Neutrophil (primary cell): ENCODE data around the gene CX3CL1.
"Not testable (repeated sequence)": the region's sequence is repeated elsewhere in the genome, so short reads cannot be mapped to it uniquely, and the experiment has no call there.

Source experiments
- H3K27ac ChIP-seq: fragments of 200-600 bp; sonication (generic); 2 replicates; pipeline ENCODE4 v1.5.1; 2016; ENCODE audit warnings: mild to moderate bottlenecking, moderate library complexity
- H3K27me3 ChIP-seq: fragments of 200-600 bp; sonication (generic); 2 replicates; pipeline ENCODE4 v1.6.0; 2016; ENCODE audit warnings: mild to moderate bottlenecking
- H3K36me3 ChIP-seq: fragments of 200-600 bp; sonication (generic); 2 replicates; pipeline ENCODE4 v1.5.1; 2017
- H3K4me1 ChIP-seq, 2 experiments: fragments of 200-600 bp in 1 of 2; sonication (generic) in 1 of 2; 1 replicate in 1 of 2; 2 replicates in 1 of 2; pipeline versions ENCODE4 v1.5.1 to v1.6.1; 2013 to 2016; ENCODE audit warnings: low read depth in 1 of 2, low read length in 1 of 2, mild to moderate bottlenecking in 1 of 2, moderate library complexity in 1 of 2; ENCODE audit not compliant: control insufficient read depth in 1 of 2, insufficient read depth in 1 of 2
- H3K4me3 ChIP-seq, 2 experiments: fragments of 200-600 bp in 1 of 2; sonication (generic) in 1 of 2; 1 replicate in 1 of 2; 2 replicates in 1 of 2; pipeline ENCODE4 v1.5.1; 2013 to 2016; ENCODE audit warnings: low read depth in 1 of 2, low read length in 1 of 2, mild to moderate bottlenecking in 1 of 2, moderate library complexity in 1 of 2
- H3K9me3 ChIP-seq: fragments of 200-600 bp; sonication (generic); 2 replicates; pipeline ENCODE4 v1.5.1; 2016
- TF ChIP-seq, protein P1 (sequence below): fragments of 200-600 bp; sonication (generic); IDR thresholded peaks from 2 replicates; pipeline ENCODE4 v1.5.1; 2016; ENCODE audit warnings: antibody characterized with exemption

Gene CX3CL1

DNA sequence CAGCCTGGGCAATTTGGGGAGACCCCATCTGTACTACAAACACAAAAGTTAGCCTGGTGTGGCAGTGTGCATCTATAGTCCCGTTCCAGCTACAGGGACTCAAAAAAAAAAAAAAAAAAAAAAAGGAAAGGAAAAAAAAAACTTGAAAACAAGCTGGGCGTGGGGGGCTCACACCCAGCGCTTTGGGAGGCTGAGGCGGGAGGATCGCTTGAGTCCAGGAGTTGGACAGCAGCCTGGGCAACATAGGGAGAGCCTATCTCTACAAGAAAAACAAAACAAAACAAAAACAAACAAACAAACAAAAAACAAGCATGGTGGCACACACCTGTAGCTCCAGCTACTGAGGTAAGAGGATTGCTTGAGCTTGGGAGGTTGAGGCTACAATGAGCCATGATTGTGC lies 19.4 kb downstream of the CX3CL1 start:
- Histone ChIP-seq H3K9me3 (no peaks in the 10 kb centered on the region), H3K27ac (no peak overlapping the region), H3K4me3 (no peak overlapping the region), H3K36me3 (no peaks in the 10 kb centered on the region), H3K4me1 (no peaks in the 10 kb centered on the region), H3K27me3 (peaks cover 20% of the 10 kb centered on the region)
- TF ChIP-seq, protein P1, sequence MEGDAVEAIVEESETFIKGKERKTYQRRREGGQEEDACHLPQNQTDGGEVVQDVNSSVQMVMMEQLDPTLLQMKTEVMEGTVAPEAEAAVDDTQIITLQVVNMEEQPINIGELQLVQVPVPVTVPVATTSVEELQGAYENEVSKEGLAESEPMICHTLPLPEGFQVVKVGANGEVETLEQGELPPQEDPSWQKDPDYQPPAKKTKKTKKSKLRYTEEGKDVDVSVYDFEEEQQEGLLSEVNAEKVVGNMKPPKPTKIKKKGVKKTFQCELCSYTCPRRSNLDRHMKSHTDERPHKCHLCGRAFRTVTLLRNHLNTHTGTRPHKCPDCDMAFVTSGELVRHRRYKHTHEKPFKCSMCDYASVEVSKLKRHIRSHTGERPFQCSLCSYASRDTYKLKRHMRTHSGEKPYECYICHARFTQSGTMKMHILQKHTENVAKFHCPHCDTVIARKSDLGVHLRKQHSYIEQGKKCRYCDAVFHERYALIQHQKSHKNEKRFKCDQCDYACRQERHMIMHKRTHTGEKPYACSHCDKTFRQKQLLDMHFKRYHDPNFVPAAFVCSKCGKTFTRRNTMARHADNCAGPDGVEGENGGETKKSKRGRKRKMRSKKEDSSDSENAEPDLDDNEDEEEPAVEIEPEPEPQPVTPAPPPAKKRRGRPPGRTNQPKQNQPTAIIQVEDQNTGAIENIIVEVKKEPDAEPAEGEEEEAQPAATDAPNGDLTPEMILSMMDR = no peak

DNA sequence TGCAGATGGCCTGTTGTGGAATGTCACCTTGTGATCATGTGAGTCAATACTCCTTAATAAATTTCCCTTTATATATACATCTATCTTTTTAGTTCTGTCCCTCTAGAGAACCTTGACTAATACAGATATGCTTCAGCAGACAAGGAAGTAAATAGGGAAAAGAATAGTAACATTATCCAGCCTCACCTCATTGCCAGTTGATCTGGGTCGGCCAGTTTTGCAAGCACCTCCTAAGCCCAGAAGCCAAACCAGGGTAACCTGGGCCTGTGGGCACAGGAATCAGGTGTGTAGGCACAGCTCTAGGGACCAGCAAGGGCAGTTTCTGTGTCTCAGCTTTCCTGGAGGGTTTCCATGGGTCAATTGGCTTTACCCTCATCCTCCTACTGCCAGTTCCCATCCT lies 20.4 kb downstream of the CX3CL1 start:
- H3K27me3 ChIP-seq = peaks cover 20% of the 10 kb centered on the region
- H3K36me3 ChIP-seq = no peaks in the 10 kb centered on the region
- H3K9me3 ChIP-seq = no peaks in the 10 kb centered on the region
- H3K4me3 ChIP-seq = no peak overlapping the region
- no peaks in the 10 kb centered on the region for H3K4me1 ChIP-seq
- no peak overlapping the region for H3K27ac ChIP-seq
- TF ChIP-seq, protein P1 = no peak

DNA sequence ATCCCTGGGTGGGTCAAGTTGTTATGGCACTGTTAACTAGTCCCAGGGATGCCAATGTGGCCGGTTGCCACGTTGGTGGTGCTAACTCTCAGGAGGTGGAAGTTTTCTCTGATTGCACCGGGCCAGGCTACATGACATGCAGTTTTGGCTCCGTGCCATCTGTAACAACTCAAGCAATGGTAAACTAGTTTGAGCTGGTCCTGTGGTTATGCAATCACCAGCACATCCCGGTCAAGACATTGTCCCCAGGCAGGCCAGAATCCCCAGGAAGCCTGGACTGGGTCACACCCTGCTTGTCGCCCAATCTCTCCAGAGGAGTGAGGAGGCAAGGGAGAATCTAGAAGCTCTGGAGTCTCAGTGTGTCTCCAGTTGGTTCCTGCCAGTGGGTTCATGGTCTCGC lies 22.2 kb downstream of the CX3CL1 start:
- Histone ChIP-seq H3K27ac (no peak overlapping the region), H3K4me3 (no peak overlapping the region), H3K36me3 (no peaks in the 10 kb centered on the region), H3K9me3 (no peaks in the 10 kb centered on the region), H3K27me3 (peaks cover 10% of the 10 kb centered on the region), H3K4me1 (no peaks in the 10 kb centered on the region)
- TF ChIP-seq, protein P1 = no peak

DNA sequence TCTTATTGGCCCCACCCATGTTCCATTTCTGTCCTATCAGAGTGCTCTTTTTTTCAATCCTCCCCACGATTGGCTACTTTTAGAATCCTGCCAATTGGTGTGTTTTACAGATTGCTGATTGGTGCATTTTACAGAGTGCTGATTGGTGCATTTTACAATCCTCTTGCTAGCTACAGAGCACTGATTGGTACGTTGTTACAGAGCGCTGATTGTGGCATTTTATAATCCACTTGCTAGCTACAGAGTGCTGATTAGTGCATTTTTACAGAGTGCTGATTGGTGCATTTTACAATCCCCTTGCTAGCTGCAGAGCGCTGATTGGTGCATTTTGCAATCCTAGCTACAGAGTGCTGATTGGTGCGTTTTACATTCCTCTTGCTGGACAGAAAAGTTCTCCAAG lies 22.7 kb downstream of the CX3CL1 start:
- Histone ChIP-seq H3K9me3 (no peaks in the 10 kb centered on the region), H3K27me3 (peaks cover 10% of the 10 kb centered on the region), H3K36me3 (no peaks in the 10 kb centered on the region), H3K4me1 (no peaks in the 10 kb centered on the region), H3K27ac (no peak overlapping the region), H3K4me3 (no peak overlapping the region)
- TF ChIP-seq, protein P1 = no peak

DNA sequence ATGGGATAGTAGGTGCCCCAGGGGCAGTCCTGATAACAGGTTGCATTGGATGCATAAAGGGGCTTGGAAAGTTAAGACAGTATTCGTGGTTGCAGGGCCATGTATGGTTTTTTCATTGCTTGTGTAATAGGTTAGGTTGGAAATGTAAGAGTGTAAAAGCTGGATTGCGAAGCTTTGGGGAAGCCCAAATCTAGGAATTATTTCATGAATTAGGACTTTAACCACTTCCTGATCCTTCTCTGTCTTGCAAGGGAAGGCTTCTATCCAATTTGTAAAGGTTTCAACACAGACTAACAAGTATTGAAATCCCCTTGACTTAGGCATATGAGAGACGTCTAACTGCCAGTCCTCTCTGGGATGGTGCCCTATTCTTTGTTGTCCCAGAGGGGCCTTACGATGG lies 24.5 kb downstream of the CX3CL1 start:
- Histone ChIP-seq H3K4me1 (no peaks in the 10 kb centered on the region), H3K4me3 (no peak overlapping the region), H3K27me3 (no peaks in the 10 kb centered on the region), H3K27ac (no peak overlapping the region), H3K36me3 (no peaks in the 10 kb centered on the region), H3K9me3 (no peaks in the 10 kb centered on the region)
- TF ChIP-seq, protein P1 = no peak

DNA sequence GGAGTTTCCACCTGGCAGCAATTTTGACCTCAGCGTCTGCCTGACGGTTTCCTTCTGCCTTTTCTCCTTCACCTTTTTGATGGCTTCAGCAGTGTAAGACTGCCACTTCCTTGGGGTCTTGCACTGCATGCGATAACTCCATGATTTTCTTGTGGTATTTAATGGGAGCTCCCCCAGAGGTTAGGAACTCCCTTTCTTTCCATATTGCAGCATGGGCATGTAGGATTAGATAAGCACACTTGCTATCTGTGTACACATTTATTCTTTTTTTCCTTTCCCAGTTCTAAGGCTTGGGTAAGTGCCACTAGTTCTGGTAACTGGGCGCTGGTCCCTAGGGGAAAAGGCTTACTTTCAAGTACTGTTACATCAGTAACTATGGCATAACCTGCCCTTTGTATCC lies 25.2 kb downstream of the CX3CL1 start:
- H3K36me3 ChIP-seq, H3K4me3 ChIP-seq, H3K4me1 ChIP-seq, H3K27me3 ChIP-seq, H3K9me3 ChIP-seq, H3K27ac ChIP-seq: not testable (repeated sequence)
